Activated effector memory CD4-positive, alpha-beta T cell treated with anti-CD3 and anti-CD28 coated beads, Interleukin-2, amount 50 U/mL, for 16 hours (primary cell): ENCODE measurements around the gene RBM34.
"Not testable (repeated sequence)": the region's sequence is repeated elsewhere in the genome, so short reads cannot be mapped to it uniquely, and the experiment has no call there.

Experiments
- DNase-seq: peaks from one replicate; pipeline ENCODE4 v3.0.0-alpha.2; 2020

RBM34 gene

DNA sequence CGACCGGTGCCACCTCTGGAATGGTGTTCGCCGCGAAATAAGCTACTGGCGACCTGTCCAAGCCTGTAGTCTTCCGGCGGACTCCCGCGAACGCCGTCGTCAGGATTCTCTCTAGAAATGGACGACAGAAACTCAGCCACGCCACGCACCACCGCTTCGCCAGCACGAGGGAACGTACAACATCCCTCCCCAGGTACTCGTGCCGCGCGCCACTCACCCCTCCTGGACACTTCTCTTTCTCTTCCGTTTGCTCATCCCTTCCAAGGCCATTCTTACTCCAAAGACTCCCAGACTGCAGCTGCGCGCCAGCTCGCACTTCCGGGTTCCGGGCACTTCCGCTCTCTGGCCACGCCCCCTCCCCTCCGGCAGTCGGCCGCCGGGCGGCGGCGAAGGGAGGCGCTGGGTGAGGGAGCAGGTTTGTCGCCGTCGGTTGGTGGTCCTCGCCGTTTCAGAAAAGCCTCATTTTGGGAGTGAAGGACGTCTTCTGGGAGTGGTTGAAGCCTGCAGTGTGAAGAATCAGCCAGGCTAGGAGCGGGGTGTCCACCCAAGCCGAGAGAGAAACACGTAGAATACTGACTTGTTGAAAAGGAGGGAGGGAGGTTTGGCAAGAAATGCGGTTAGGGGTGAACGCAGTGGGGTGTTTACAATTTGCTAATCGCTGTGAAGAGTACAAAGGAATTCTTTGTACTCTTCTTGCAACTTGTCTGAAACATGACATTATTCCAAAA, at the start of gene RBM34:
Gene RBM34 (minus strand): TSS at position 294 of the 728 bp plus-strand sequence. CDS start 24 bp downstream, at position 270.
- peak; percentile 97 for DNase-seq

DNA sequence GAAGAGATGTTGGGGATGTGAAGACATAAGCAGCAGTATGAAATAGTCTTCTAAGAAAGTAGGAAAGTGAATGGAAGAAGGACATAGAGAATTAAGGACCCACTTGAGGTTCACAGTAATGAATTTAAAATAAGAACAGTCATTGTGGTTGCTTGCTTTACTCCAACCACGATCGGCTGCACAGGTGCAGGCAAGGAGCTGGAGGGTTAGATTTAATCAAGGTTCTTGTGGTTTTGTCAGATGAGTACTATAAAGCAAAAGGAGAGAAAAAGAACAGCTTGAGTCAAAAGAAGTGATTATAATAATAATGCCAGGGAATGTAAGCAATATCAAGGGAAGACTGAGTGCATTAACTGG, 46.1 kb upstream of the RBM34 start:
- DNase-seq, result peak; percentile 80

DNA sequence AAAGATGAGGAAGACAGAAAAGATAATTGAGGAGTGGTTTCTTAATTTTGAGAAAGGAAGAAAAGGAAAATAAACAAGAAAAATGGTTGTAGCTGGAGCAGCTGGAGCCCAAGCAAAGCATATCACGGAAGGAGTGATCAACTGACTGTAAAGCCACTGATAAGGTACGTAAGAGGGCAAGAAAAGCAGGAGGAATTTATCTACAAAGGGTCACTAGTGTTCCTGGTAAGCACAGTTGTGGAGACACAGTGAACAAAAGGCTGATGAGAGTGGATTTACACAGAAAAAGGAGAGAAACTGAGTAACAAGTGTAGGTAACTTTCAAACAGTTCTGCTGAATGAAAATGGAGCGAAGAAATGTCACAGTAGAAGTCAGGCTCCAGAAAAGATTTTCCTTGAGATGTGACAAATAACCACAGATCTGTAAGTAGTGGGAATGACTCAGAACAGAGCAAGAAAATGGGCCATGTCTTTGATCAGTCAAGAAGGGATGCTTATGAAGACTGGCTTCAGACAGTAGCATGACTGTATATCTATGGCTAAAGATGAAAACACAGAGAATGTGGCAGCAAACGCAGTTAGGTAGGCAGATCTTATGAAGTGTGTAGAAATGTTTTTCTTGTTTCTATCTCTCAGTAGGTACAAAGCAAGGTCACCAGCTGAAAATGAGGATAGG, 45.6 kb upstream of the RBM34 start:
- DNase-seq, result no peak

GRCh38 chr1:235205687-235206086, 44.6 kb upstream of the RBM34 start:
- no peak for DNase-seq

DNA sequence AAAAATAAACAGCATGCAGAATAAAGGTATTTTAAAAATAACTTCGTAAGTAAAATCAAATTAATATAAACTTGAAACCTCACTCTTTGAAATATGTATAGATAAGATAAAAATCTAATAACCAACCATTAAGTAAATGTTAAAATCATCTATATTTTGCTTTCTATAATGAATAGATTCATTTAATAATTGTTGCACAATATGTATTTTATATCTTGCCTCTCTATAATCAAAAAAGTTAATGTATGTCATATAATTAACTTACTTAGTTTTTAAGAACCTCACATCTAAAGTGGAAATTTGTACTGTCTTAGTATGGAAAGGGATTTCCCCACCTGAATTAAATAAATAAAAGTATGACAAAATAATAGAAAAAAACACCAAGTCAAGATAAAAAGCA, 42.4 kb upstream of the RBM34 start:
- DNase-seq, result no peak

GRCh38 chr1:235202447-235202846, 41.4 kb upstream of the RBM34 start:
- not testable (repeated sequence) for DNase-seq

GRCh38 chr1:235199441-235199840, 38.4 kb upstream of the RBM34 start:
- DNase-seq, result no peak

GRCh38 chr1:235190431-235190830, 29.4 kb upstream of the RBM34 start:
- no peak for DNase-seq

- DNase-seq, result no peak
Measured at GRCh38 chr1:235187316-235187715, 26.3 kb upstream of the RBM34 start.

DNA sequence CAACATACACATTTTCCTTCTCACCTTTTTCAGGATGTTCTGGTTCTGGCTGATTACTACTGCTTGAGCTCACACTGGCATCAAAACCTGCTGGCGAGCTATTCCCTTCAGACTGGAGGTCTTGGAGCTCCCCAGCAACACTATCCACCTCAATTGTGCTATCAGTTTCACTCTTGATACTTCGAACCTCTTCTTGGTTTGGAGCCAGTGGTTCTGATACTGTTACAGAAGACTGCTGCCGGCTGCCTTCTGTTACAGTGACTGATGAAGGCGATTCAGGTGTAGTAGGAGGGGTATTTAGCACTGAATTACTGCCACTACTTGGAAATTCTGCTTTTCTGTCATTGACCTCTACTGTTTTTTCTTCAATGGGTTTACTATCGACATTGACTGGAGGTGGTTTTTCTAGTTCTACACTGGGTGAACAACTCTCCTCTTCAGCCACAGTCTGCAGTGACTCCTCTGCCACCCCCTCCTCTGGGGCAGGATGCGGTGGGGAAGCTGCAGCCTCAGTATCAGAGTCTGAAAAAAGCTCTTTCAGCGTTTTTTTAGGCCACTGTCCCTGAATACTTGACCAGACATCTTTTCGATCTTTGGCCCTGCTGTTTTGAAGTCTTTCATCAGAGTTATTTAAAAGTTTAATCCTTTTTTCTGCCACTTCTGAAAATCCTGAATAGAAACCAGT, 20.7 kb upstream of the RBM34 start:
- no peak for DNase-seq

DNA sequence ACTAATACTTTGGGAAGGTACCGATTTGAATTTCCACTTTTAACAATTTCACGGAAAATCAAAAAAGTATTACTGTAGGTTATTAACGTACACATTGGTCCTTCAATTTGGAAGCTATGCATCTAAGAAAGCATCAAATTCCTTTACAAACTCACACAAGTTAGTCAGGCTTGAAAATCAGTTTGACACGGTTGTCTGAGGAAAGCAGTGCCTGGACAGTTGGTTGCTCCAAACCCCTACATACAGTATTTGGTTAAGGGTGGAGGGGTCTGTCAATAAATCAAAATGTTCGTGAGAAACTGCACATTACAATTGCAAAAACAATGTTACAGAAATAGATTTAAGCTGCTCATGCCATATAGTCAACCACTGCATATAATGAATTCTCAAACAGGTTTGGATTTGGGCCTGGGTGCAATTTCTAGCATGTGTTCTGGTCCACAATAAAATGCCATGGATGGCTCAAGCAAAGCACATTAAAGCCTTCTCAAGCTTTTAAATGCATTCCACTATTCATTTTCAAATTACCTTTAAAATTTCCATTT, 19.9 kb upstream of the RBM34 start:
- DNase-seq, result no peak

DNA sequence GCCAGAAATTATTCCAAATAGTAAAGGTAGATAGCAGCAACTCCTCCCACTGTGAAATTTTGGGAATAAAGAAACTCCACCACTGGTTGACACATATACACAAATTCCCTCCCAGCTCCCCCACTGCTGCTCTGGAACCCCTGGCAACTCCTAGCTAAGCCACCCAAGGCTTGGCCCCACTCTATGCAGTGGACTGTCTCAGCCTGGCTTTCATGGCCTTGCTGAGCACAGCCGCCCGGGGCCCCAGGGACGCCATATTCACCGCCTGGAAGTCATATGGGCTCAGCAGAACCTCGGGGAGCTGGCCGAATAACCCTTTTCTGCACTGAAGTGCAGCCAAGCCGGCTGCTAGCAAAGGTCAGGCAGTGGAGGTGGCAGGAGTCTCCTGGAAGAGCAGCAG, 15.4 kb upstream of the RBM34 start:
- DNase-seq, result no peak

DNA sequence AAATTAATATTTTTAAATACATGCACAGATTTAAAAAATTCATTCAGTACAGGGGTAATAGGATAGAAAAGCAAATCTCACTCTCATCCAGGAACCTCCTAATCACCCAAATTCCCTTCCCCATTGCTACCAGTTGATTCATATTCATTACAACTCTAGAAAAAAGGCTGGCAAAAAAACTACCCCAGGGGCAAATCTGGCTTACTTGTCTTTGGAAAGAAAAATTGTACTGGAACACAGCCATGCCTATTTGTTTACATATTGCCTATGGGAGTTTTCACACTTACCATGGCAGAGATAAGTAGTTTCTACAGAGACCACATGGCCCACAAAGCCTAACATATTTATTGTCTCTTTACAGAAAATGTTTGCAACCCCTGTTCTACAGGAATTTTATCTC, 8.9 kb upstream of the RBM34 start:
- DNase-seq, result no peak

- DNase-seq, result no peak
Measured at GRCh38 chr1:235168375-235168774, 7.3 kb upstream of the RBM34 start.

DNA sequence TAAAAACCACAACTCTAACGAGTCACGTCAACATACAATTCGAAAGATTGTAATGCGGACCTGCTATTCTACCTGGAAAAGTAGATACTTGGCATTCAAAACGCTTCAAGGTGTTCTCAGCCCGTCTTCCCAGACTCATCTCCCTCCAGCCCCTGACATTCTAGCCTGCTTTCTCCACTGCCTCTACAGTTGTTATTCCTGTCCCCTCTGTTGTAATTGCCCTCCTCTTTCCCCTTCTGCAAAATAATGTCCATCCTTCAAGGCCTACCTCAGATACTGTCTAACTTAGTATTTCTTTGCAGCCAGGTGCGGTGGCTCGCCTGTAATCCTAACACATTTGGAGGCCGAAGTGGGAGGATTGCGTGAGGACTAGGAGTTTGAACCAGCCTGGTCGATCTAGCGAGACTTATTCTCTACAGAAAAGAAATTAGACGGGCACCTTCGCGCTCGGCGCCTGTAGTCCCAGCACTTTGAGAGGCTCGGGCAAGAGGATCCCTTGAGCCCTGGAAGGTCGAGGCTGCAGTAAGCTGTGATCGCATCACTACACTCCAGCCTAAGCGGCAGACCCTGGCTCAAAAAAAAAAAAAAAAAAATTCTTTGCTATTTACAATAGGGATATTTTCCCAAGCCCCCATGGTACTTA, 756 bp upstream of the RBM34 start:
- DNase-seq, result no peak

GRCh38 chr1:235160383-235160956, 580 bp downstream of the RBM34 start:
- no peak for DNase-seq

- not testable (repeated sequence) for DNase-seq
Measured at GRCh38 chr1:235159930-235160329, 1.1 kb downstream of the RBM34 start.

DNA sequence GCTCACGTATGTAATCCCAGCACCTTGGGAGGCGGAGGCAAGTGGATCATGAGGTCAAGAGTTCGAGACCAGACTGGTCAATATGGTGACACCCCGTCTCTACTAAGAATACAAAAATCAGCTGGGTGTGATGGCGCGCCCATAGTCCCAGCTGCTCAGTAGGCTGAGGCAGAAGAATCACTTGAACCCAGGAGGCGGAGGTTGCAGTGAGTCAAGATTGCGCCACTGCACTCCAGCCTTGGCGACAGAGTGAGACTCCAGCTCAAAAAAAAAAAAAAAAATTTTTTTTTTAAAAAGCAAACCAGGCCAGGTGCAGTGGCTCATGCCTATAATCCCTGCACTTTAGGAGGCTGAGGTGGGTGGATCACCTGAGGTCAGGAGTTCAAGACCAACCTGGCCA, 1.8 kb downstream of the RBM34 start:
- DNase-seq, result not testable (repeated sequence)

DNA sequence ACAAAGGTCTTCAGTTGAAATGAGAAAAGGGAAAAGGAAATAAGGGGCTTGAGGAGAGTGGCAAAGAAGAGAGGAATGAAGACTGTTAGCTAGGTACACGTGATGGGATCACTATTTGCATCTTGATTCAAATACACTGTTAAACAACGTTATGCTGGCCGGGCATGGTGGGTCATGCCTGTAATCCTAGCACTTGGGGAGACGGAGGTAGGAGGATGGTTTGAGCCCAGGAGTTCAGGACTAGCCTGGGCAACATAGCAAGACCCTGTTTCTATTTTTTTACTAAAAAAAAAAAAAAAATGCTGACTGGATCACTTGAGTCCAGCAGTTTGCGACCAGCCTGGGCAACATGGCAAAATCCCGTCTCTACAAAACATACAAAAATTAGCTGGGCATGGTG, 2.4 kb downstream of the RBM34 start:
- DNase-seq, result no peak

DNA sequence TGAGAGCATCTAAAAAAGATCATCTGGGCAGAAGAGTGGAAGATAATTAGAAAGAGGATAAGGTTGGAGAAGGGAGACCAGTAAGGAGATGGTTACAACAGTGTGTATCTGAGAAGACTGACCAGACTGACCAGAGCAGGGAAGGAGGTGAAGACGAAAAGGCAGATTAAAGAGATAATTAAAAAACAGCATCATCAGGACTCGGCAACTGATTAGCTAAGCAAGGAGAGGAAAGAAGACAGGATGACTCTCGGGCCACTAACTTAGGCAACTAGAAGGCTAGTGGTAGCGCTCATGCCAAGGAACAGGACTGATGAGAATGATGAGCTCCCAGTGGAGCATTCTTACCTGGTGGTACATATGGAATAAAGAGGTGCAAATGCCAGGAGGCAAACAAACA, 3.9 kb downstream of the RBM34 start:
- DNase-seq, result no peak

DNA sequence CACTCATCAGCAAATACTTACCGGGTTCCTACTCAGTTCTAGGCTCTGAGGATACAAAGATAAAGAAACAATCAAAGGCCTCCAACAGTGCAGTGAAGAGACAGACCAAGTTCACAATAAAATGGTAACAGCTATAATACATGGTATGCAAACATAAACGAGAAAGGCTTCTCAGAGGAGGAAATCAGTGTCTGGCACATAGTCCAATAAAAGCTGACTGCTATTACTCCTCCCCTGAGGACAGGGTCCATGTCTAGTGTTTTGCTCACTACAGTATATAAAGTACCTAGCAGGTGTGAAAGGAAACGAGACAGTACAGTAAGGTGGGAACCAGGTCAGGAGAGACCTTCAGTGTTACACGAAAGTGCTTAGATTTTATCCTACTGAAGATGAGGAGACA, 4.3 kb downstream of the RBM34 start:
- no peak for DNase-seq

DNA sequence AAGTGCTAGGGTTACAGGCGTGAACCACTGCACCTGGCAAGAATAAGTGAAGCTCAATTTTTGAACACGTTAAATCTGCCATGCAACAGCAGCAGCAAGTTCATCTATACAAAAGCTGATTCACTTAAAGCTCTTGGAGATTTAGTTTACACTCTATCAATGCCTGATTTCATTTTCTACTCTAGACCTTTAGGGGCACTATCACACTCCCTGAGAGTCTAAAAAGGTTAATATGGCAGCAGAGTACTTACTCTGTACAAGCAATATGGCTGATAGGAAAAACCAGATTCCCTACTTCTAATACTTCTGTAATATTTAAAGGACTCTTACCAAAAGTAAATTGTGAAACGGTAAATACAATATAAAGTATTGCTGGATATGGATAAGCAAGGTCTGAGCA, 4.8 kb downstream of the RBM34 start:
- no peak for DNase-seq

DNA sequence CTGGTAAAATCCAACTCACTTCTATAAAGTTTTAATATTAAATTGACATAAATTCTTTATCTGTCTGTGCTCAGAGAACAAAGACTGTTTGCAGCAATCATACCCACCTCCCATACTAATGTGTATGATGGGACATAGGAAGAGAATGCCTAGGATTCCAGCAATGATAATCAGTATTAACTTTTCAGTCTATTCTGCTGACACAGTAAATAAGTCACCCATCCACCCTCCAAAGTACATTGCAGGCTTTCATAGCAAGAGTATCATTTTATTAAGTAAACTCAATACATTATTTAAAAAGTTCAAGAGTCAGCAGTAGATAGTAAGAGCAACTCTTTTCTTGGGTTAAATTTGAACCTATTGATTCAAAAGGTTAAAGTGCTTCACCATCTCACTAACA, 8.8 kb downstream of the RBM34 start:
- no peak for DNase-seq
